Gastroesophageal sphincter (tissue), 3 donors: ENCODE data around the gene FABP2.

Experiments used
- EP300 ChIP-seq: sonication (generic); formaldehyde crosslinking; IDR thresholded peaks from one replicate; pipeline ENCODE4 v1.6.1; 2017; ENCODE audit warnings: antibody characterized with exemption, mild to moderate bottlenecking
- POLR2A ChIP-seq, 2 donors: fragments of 450-650 bp; IDR thresholded peaks; one replicate each; pipeline ENCODE4 v1.6.1; 2017; ENCODE audit warnings: antibody characterized with exemption in 2 of 2, mild to moderate bottlenecking in 2 of 2, moderate library complexity in 1 of 2
- POLR2AphosphoS5 ChIP-seq: sonication (generic); formaldehyde crosslinking; IDR thresholded peaks from one replicate; pipeline ENCODE4 v1.6.1; 2017; ENCODE audit warnings: antibody characterized with exemption
- TF ChIP-seq, protein P1 (sequence below), 4 experiments: fragments of 200-600 bp in 2 of 4; fragments of 450-650 bp in 2 of 4; sonication (generic) in 1 of 4; IDR thresholded peaks; one replicate each; pipeline ENCODE4 v1.5.1; 2017 to 2019; ENCODE audit warnings: antibody characterized with exemption in 4 of 4, mild to moderate bottlenecking in 2 of 4, moderate library complexity in 2 of 4

GRCh38 chr4:119310826-119311225 is 11.1 kb downstream of the FABP2 start:
- TF ChIP-seq, protein P1, sequence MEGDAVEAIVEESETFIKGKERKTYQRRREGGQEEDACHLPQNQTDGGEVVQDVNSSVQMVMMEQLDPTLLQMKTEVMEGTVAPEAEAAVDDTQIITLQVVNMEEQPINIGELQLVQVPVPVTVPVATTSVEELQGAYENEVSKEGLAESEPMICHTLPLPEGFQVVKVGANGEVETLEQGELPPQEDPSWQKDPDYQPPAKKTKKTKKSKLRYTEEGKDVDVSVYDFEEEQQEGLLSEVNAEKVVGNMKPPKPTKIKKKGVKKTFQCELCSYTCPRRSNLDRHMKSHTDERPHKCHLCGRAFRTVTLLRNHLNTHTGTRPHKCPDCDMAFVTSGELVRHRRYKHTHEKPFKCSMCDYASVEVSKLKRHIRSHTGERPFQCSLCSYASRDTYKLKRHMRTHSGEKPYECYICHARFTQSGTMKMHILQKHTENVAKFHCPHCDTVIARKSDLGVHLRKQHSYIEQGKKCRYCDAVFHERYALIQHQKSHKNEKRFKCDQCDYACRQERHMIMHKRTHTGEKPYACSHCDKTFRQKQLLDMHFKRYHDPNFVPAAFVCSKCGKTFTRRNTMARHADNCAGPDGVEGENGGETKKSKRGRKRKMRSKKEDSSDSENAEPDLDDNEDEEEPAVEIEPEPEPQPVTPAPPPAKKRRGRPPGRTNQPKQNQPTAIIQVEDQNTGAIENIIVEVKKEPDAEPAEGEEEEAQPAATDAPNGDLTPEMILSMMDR (IDR thresholded peaks at IDR 0.05): no peak
- TF ChIP-seq POLR2AphosphoS5 (no peak), POLR2A (IDR thresholded peaks at IDR 0.05) (no peak), EP300 (no peak)
